AG09309 (cell line): ENCODE data around the gene MMP8.
A peak's percentile ranks its signal among the peaks of the same experiment; 100 is the strongest.

Source experiments
- DNase-seq: peaks from one replicate; pipeline ENCODE4 v3.0.0-alpha.2; 2010; ENCODE audit warnings: low read depth
- H3K4me3 ChIP-seq: 2 replicates; pipeline ENCODE4 v1.5.1; 2011; ENCODE audit warnings: mild to moderate bottlenecking, low read depth, low read length, moderate library complexity; ENCODE audit not compliant: control insufficient read depth
- CTCF ChIP-seq: IDR thresholded peaks from 2 replicates; pipeline ENCODE4 v1.5.1; 2011; ENCODE audit warnings: mild to moderate bottlenecking, low read depth, low read length, inconsistent platforms; ENCODE audit not compliant: insufficient read depth, control insufficient read depth; ENCODE audit errors: missing control alignments

Gene MMP8

GRCh38 chr11:102678022-102678421 is 46.7 kb downstream of the MMP8 start:
- DNase-seq = no peak
- TF ChIP-seq CTCF = no peak
- no peak overlapping the region for H3K4me3 ChIP-seq

GRCh38 chr11:102676084-102676483 is 48.7 kb downstream of the MMP8 start:
- H3K4me3 ChIP-seq = no peak overlapping the region
- TF ChIP-seq CTCF = no peak
- no peak for DNase-seq

GRCh38 chr11:102669664-102670063 is 55.1 kb downstream of the MMP8 start:
- no peak for TF ChIP-seq CTCF
- H3K4me3 ChIP-seq = no peak overlapping the region
- DNase-seq = no peak

- H3K4me3 ChIP-seq = no peak overlapping the region
- peak; percentile 80 for TF ChIP-seq CTCF
- peak; percentile 8 for DNase-seq
These were observed 58.3 kb downstream of the MMP8 start for GRCh38 chr11:102666331-102666957.

- no peak for DNase-seq
These were observed 60.6 kb downstream of the MMP8 start for GRCh38 chr11:102664001-102664752.

GRCh38 chr11:102662607-102663006 is 62.1 kb downstream of the MMP8 start:
- TF ChIP-seq CTCF = no peak
- no peak for DNase-seq
- H3K4me3 ChIP-seq = no peak overlapping the region

More at GRCh38 chr11:102664001-102664752, 60.6 kb downstream of the MMP8 start:
- H3K4me3 ChIP-seq = no peak overlapping the region
- TF ChIP-seq CTCF = peak; percentile 46
